Measurements from ENCODE around the gene ASXL2.

The ASXL2 gene

DNA sequence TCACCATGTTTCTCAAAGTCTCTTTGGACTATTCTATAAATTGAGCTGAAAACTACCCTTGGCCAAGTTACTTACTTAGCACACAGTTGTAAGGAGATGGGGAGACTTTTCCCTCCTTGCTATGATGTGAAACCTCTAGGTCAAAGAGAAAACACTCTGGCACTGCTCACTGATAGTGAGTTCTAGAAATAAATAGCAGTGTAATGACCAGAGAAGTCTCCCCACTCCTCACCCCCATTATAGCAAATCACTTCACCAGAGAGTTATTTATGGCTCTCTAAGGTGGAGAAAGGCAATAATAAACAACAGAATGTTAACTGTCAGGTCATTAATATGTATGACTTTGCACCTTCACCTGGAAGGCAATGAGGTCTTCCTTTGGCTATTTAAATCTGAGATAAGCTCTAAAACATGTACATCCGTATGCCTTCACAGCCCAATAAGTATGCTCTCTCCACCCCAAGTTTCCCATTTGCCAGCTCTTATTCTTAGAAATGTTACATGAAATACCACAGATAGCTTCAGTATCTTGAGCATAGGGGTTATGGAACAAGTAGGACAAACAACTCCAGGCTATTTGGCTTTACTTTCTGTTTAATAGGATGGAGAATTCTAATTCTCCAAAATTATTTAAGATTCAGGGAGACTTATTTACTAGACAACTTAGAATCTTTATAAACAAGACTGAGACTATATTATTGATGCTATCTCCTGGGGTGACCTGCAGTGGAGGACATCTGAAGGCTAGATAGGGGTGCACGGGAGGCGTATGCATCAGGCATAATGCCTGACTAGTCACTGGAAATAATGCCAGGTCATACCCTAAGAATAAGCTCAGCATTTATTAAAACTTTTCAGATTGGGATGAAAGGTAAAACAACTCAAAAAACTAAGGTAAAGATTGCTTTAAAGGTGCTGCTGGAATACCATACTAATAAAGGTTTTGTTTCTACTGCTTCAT lies 139.6 kb downstream of the ASXL2 start:
- TF ChIP-seq CTCF (IDR thresholded peaks at IDR 0.05; ENCODE audit: extremely low read depth, insufficient read depth, missing control alignments), result no peak
- in situ Hi-C loops (cut with MboI; ENCODE audit: low pct_unique_long_range_greater_than_20kb, low sequenced_read_pairs, unreplicated experiment), result no loop called here
- no peak for DNase-seq (ENCODE audit: low spot score)

DNA sequence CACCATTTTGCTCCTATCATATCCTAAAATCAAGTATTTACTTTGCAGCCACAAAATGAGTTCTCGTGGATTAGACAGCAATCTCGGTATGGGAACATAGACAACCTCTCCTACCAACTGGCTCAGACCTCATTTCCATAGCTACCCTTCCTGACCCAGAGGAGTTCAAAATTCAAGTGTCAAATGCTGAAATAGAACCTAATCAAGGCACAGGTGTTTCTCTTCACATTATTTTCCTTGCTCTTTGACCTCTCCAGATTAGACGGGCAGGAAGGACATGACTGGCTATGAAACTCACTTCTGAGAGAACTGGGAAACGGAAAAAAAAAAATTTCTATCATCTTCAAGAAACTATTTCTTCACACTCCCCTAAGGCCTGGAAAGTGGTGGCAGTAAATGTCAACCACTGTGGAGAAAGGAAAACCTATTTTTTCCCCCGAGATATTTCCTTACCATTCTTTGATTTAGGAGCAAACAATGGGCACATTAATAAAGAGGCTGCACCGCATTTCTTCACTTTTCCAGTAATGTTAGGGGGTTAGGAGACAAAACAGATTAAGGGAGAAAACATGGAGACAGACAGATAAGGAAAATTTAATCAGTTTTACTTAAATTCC lies 141.3 kb downstream of the ASXL2 start:
- no peak for TF ChIP-seq CTCF (IDR thresholded peaks at IDR 0.05; ENCODE audit: extremely low read depth, insufficient read depth, missing control alignments)
- DNase-seq (ENCODE audit: low spot score), result no peak
- in situ Hi-C loops (cut with MboI; ENCODE audit: low pct_unique_long_range_greater_than_20kb, low sequenced_read_pairs, unreplicated experiment), result no loop called here

GRCh38 chr2:25735835-25736234 lies 142.5 kb downstream of the ASXL2 start:
- no peak for TF ChIP-seq CTCF (IDR thresholded peaks at IDR 0.05; ENCODE audit: extremely low read depth, insufficient read depth, missing control alignments)

DNA sequence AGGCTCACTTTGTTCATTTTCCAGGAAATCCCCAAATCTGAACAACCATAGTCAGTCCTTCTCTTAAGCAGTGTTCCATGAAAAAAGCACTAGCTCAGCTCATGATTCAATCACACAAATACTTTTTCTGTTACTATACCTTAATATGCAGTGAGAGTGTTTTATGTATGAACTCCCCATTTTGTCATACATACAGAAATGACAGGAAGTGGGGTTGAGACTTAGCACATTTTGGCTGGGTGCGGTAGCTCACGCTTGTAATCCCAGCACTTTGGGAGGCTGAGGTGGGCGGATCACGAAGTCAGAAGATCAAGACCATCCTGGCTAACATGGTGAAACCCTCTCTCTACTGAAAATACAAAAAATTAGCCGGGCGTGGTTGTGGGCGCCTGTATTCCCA lies 149.7 kb downstream of the ASXL2 start:
- TF ChIP-seq CTCF (IDR thresholded peaks at IDR 0.05; ENCODE audit: extremely low read depth, insufficient read depth, missing control alignments), result no peak

More at GRCh38 chr2:25735835-25736234, 142.5 kb downstream of the ASXL2 start:
- DNase-seq (ENCODE audit: low spot score), result no peak
- in situ Hi-C loops (cut with MboI; ENCODE audit: low pct_unique_long_range_greater_than_20kb, low sequenced_read_pairs, unreplicated experiment), result no loop called here

DNA sequence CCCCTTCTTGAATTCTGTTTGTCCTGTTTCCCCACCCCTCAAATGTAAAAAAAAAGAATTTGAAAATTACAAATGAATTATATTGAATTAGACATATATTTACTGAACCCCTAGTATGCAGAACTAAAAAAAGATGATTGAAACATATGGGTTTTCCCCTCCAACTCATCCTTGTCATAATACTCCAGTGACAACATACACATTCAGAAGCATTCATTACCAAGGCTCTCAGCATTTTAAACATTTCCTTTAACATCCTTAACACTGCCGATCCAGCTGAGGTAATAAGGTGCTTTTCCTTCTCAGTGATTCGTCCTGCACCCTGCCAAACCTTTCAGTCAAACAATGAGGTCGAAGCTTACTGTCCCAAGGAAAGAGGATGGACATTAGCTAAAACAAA lies 151.8 kb downstream of the ASXL2 start:
- no peak for TF ChIP-seq CTCF (IDR thresholded peaks at IDR 0.05; ENCODE audit: extremely low read depth, insufficient read depth, missing control alignments)
- DNase-seq (ENCODE audit: low spot score), result peak; percentile 61
- in situ Hi-C loops (cut with MboI; ENCODE audit: low pct_unique_long_range_greater_than_20kb, low sequenced_read_pairs, unreplicated experiment), result no loop called here

More for the DNA sequence above, 149.7 kb downstream of the ASXL2 start:
- in situ Hi-C loops (cut with MboI; ENCODE audit: low pct_unique_long_range_greater_than_20kb, low sequenced_read_pairs, unreplicated experiment), result no loop called here
- no peak for DNase-seq (ENCODE audit: low spot score)

- no peak for DNase-seq (ENCODE audit: low spot score)
- TF ChIP-seq CTCF (IDR thresholded peaks at IDR 0.05; ENCODE audit: extremely low read depth, insufficient read depth, missing control alignments), result no peak
- in situ Hi-C loops (cut with MboI; ENCODE audit: low pct_unique_long_range_greater_than_20kb, low sequenced_read_pairs, unreplicated experiment), result no loop called here
These were observed 152.4 kb downstream of the ASXL2 start for GRCh38 chr2:25725877-25726276.
